DOHH2 (cell line): ENCODE measurements around the gene GOT1.

Experiments used
- H3F3A ChIP-seq: fragments of 200-600 bp; sonication (generic), shearing (Covaris generic); 2 replicates; pipeline ENCODE4 v1.6.0; 2016; ENCODE audit warnings: antibody characterized with exemption, mild to moderate bottlenecking; ENCODE audit not compliant: control insufficient read depth, insufficient read depth
- H3K27ac ChIP-seq: fragments of 200-600 bp; sonication (generic); 2 replicates; pipeline ENCODE4 v1.5.1; 2014; ENCODE audit warnings: low read depth, mild to moderate bottlenecking, low read length, moderate library complexity
- H3K27me3 ChIP-seq: fragments of 200-600 bp; sonication (generic); 2 replicates; pipeline ENCODE4 v1.6.1; 2014; ENCODE audit warnings: mild to moderate bottlenecking, low read length, mixed read lengths; ENCODE audit not compliant: control insufficient read depth
- H3K36me3 ChIP-seq: fragments of 200-600 bp; sonication (generic); 2 replicates; pipeline ENCODE4 v1.6.1; 2014; ENCODE audit warnings: mild to moderate bottlenecking, low read length, moderate library complexity, mixed read lengths; ENCODE audit not compliant: control insufficient read depth
- H3K4me1 ChIP-seq: fragments of 200-600 bp; sonication (generic); 2 replicates; pipeline ENCODE4 v1.6.1; 2014; ENCODE audit warnings: mild to moderate bottlenecking, low read length, mixed read lengths; ENCODE audit not compliant: control insufficient read depth
- H3K4me2 ChIP-seq: fragments of 200-600 bp; sonication (generic); 2 replicates; pipeline ENCODE4 v1.6.0; 2014; ENCODE audit warnings: mild to moderate bottlenecking, low read length, moderate library complexity
- H3K4me3 ChIP-seq: fragments of 200-600 bp; sonication (generic); 2 replicates; pipeline ENCODE4 v1.5.1; 2014; ENCODE audit warnings: mild to moderate bottlenecking, low read length, mixed read lengths
- H3K79me2 ChIP-seq: fragments of 200-600 bp; sonication (generic); 2 replicates; pipeline ENCODE4 v1.6.1; 2014; ENCODE audit warnings: mild to moderate bottlenecking, low read length, mixed read lengths; ENCODE audit not compliant: control insufficient read depth
- H3K9me2 ChIP-seq: fragments of 200-600 bp; sonication (generic); replicated peaks from 2 replicates; pipeline ENCODE4 v1.6.1; 2014; ENCODE audit warnings: mild to moderate bottlenecking, low read length, mixed read lengths; ENCODE audit not compliant: control insufficient read depth
- H3K9me3 ChIP-seq: fragments of 200-600 bp; sonication (generic); 2 replicates; pipeline ENCODE4 v1.6.1; 2014; ENCODE audit warnings: antibody characterized with exemption, low read length, mixed read lengths; ENCODE audit not compliant: control insufficient read depth, insufficient read depth
- H4K20me1 ChIP-seq: fragments of 200-600 bp; sonication (generic); 2 replicates; pipeline ENCODE4 v1.6.0; 2014; ENCODE audit warnings: low read depth, mild to moderate bottlenecking, antibody characterized with exemption, low read length, moderate library complexity; ENCODE audit not compliant: control insufficient read depth, insufficient read depth
- CTCF ChIP-seq: fragments of 200-600 bp; sonication (generic); IDR thresholded peaks from one replicate; pipeline ENCODE4 v1.5.1; 2014; ENCODE audit warnings: antibody characterized with exemption, mild to moderate bottlenecking, low read depth, low read length; ENCODE audit not compliant: poor library complexity, severe bottlenecking
- EZH2phosphoT487 ChIP-seq: fragments of 200-600 bp; sonication (generic); IDR thresholded peaks from 2 replicates; pipeline ENCODE4 v1.6.1; 2017; ENCODE audit warnings: borderline replicate concordance, mild to moderate bottlenecking, antibody characterized with exemption, low read length, moderate library complexity, mixed read lengths

The GOT1 gene

GRCh38 chr10:99357691-99358090 lies 72.7 kb downstream of the GOT1 start:
- Histone ChIP-seq H3K4me3 (no peak overlapping the region), H4K20me1 (no peaks in the 10 kb centered on the region), H3K36me3 (no peaks in the 10 kb centered on the region), H3K79me2 (no peaks in the 10 kb centered on the region), H3K9me2 (no peaks in the 10 kb centered on the region), H3K4me2 (no peak overlapping the region), H3K27ac (no peak overlapping the region), H3K4me1 (no peaks in the 10 kb centered on the region), H3K27me3 (peaks cover 31% of the 10 kb centered on the region), H3K9me3 (no peaks in the 10 kb centered on the region), H3F3A (no peaks in the 10 kb centered on the region)
- no peak for TF ChIP-seq EZH2phosphoT487
- TF ChIP-seq CTCF = no peak

- Histone ChIP-seq H4K20me1 (no peaks in the 10 kb centered on the region), H3K9me3 (no peaks in the 10 kb centered on the region), H3K9me2 (no peaks in the 10 kb centered on the region), H3K4me1 (no peaks in the 10 kb centered on the region), H3K79me2 (no peaks in the 10 kb centered on the region), H3K27ac (no peak overlapping the region), H3K4me3 (no peak overlapping the region), H3K36me3 (no peaks in the 10 kb centered on the region), H3F3A (no peaks in the 10 kb centered on the region), H3K4me2 (no peak overlapping the region), H3K27me3 (peaks cover 19% of the 10 kb centered on the region)
- TF ChIP-seq CTCF (no peak), EZH2phosphoT487 (no peak)
Observed at GRCh38 chr10:99353182-99353581, 77.2 kb downstream of the GOT1 start.

GRCh38 chr10:99347672-99348071 lies 82.8 kb downstream of the GOT1 start:
- Histone ChIP-seq H3K4me1 (no peaks in the 10 kb centered on the region), H3F3A (no peaks in the 10 kb centered on the region), H3K4me2 (no peak overlapping the region), H3K79me2 (no peaks in the 10 kb centered on the region), H4K20me1 (no peaks in the 10 kb centered on the region), H3K9me3 (no peaks in the 10 kb centered on the region), H3K27me3 (peaks cover 3% of the 10 kb centered on the region; the same call in 1 of the 2 replicates), H3K4me3 (no peak overlapping the region), H3K27ac (no peak overlapping the region), H3K36me3 (no peaks in the 10 kb centered on the region), H3K9me2 (no peaks in the 10 kb centered on the region)
- no peak for TF ChIP-seq EZH2phosphoT487
- no peak for TF ChIP-seq CTCF
